ENCODE measurements around the gene SLC9C1. TPM values are rescaled to one million over a fixed set of nuclear protein-coding genes. Genes with fewer than 3 reads are reported as not detected.
"Not testable (repeated sequence)": the region's sequence is repeated elsewhere in the genome, so short reads cannot be mapped to it uniquely, and the experiment has no call there.

SLC9C1 gene
- total RNA-seq, 2 experiments from 2014 or later, result not detected

DNA sequence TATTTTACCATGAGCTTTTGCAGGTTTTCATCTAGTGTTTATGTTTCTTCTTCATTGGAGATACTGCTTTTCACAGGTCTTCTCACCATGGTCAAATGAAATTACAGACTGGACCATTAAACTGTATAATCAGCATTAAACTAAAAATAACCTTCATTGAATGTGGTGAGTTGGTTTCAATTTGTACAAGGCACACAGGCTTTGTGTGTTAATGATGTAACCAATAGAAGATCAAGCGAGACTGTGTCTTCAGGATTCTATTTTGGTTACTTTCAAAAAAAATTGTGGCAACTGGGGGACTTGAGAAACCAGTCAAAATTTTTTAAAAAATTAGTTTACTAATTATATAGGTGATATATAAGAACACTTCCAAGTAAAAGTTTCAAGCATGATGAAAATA is 106.7 kb downstream of the SLC9C1 start:
- ChIA-PET CTCF (no interaction called here), POLR2A (no interaction called here)
- TF ChIP-seq, protein P1, sequence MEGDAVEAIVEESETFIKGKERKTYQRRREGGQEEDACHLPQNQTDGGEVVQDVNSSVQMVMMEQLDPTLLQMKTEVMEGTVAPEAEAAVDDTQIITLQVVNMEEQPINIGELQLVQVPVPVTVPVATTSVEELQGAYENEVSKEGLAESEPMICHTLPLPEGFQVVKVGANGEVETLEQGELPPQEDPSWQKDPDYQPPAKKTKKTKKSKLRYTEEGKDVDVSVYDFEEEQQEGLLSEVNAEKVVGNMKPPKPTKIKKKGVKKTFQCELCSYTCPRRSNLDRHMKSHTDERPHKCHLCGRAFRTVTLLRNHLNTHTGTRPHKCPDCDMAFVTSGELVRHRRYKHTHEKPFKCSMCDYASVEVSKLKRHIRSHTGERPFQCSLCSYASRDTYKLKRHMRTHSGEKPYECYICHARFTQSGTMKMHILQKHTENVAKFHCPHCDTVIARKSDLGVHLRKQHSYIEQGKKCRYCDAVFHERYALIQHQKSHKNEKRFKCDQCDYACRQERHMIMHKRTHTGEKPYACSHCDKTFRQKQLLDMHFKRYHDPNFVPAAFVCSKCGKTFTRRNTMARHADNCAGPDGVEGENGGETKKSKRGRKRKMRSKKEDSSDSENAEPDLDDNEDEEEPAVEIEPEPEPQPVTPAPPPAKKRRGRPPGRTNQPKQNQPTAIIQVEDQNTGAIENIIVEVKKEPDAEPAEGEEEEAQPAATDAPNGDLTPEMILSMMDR (IDR thresholded peaks at IDR 0.05), result no peak
- Histone ChIP-seq H3K27me3 (ENCODE audit: control insufficient read depth in 1 of 2, insufficient read depth in 2 of 2, low read length in 2 of 2) (no peaks in the 10 kb centered on the region), H3K9me3 (ENCODE audit: control insufficient read depth in 1 of 2, insufficient read depth in 1 of 2, low read length in 2 of 2) (peaks cover 0 to 4% of the 10 kb centered on the region in 2 experiments), H3K4me3 (ENCODE audit: low read length) (no peak overlapping the region), H3K27ac (ENCODE audit: low read depth in 1 of 2, low read length in 2 of 2) (no peak overlapping the region), H3K36me3 (ENCODE audit: insufficient read depth, low read length) (no peaks in the 10 kb centered on the region), H3K4me1 (ENCODE audit: insufficient read depth, low read length) (no peaks in the 10 kb centered on the region)
- Mint-ChIP-seq H3K4me3 (no peak overlapping the region), H3K9me3 (peaks cover 3% of the 10 kb centered on the region), H3K36me3 (ENCODE audit: low read depth) (peaks cover 4% of the 10 kb centered on the region), H3K27me3 (no peaks in the 10 kb centered on the region), H3K27ac (no peak overlapping the region), H3K4me1 (ENCODE audit: low read depth) (no peaks in the 10 kb centered on the region)
- no peak for DNase-seq
- intact Hi-C loops (cut with DNase I, micrococcal nuclease), result no loop called here
- ATAC-seq (ENCODE audit: poor library complexity), result no peak

DNA sequence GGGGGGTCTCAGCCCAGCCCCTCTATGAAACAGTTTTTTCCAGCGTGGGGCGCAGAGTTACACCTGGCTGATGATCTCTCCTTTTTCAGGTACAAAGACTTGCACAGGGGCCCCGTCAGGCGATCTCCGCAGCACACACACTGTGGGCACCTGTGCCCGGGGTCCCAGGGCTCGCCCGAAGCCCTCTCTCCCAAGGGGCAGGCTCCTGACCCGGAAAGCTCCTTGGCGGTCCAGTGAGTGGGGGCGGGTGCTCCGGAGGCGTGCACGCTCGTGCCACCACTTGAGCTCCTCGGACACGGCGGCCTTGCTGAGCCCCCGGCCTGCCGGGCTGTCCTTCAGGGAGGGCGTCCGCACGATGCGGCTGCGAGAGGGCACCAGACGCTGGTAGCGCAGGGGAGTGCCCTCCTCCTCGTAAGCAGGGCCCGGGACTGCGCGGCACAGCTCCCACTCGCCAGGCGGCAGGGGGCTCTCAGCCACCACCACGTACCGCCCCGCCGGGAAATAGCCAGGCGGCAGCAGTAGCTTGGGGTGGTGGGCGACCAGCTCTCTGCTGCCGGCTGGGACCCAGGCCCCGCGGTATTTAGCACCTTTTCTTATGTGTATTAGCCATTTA is 108.5 kb downstream of the SLC9C1 start:
- DNase-seq; H3K36me3 Mint-ChIP-seq (ENCODE audit: low read depth); POLR2A ChIA-PET; H3K27ac Mint-ChIP-seq; H3K4me3 Mint-ChIP-seq; H3K4me1 Mint-ChIP-seq (ENCODE audit: low read depth); H3K9me3 Mint-ChIP-seq; H3K36me3 ChIP-seq (ENCODE audit: insufficient read depth, low read length); H3K27ac ChIP-seq (ENCODE audit: low read depth in 1 of 2, low read length in 2 of 2); H3K27me3 ChIP-seq (ENCODE audit: control insufficient read depth in 1 of 2, insufficient read depth in 2 of 2, low read length in 2 of 2); CTCF ChIA-PET; H3K4me1 ChIP-seq (ENCODE audit: insufficient read depth, low read length); intact Hi-C loops (cut with DNase I, micrococcal nuclease); ATAC-seq (ENCODE audit: poor library complexity); H3K4me3 ChIP-seq (ENCODE audit: low read length); H3K9me3 ChIP-seq (ENCODE audit: control insufficient read depth in 1 of 2, insufficient read depth in 1 of 2, low read length in 2 of 2); H3K27me3 Mint-ChIP-seq: not testable (repeated sequence)

DNA sequence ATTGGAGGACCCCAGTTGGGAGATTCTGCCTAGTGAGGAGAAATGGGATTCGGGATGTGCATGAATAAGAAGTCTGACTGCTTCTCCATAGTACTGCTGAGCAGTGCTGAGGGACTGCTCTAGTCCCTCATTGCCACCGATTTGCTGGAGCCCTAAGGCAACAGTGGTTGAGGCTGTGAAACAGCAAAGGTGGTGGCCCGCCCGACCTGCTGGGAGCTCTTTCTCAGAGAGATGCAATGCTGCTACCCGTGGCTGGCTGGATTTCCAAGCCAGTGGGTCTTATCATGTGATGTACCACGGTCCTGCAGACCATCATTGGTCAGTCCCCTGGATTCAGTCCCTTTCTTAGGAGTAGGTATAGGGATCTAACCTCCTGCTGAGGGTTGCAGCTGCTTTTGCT is 118.4 kb downstream of the SLC9C1 start:
- TF ChIP-seq, protein P1 (IDR thresholded peaks at IDR 0.05), result no peak
- Histone ChIP-seq H3K4me3 (ENCODE audit: low read length) (no peak overlapping the region), H3K36me3 (ENCODE audit: insufficient read depth, low read length) (no peaks in the 10 kb centered on the region), H3K27me3 (ENCODE audit: control insufficient read depth in 1 of 2, insufficient read depth in 2 of 2, low read length in 2 of 2) (no peaks in the 10 kb centered on the region), H3K9me3 (ENCODE audit: control insufficient read depth in 1 of 2, insufficient read depth in 1 of 2, low read length in 2 of 2) (no peaks in the 10 kb centered on the region), H3K4me1 (ENCODE audit: insufficient read depth, low read length) (no peaks in the 10 kb centered on the region), H3K27ac (ENCODE audit: low read depth in 1 of 2, low read length in 2 of 2) (no peak overlapping the region)
- Mint-ChIP-seq H3K4me3 (no peak overlapping the region), H3K27ac (no peak overlapping the region), H3K4me1 (ENCODE audit: low read depth) (no peaks in the 10 kb centered on the region), H3K27me3 (no peaks in the 10 kb centered on the region), H3K36me3 (ENCODE audit: low read depth) (no peaks in the 10 kb centered on the region), H3K9me3 (no peaks in the 10 kb centered on the region)
- POLR2A ChIA-PET, result no interaction called here
- ATAC-seq (ENCODE audit: poor library complexity), result no peak
- DNase-seq, result no peak
- intact Hi-C loops (cut with DNase I, micrococcal nuclease), result no loop called here
- CTCF ChIA-PET, result no interaction called here

DNA sequence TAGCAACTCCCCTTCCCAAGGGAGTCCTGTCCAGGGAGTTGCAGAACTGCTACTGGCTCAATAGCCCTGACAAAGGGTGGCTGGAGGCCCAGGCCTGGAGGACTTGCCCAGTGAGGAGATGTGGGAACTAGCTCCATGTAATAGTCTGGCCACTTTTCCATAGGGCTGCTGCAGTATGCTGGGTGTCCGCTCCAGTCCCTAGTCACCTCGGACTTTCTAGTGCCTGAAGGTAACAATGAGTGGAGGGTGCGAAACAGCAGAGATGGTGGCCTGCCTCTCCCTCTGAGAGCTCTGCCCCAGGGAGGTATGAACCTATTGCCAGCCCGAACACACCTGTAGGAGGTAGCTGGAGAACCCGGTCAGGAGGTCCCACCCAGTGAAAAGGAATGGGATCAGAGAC is 119.0 kb downstream of the SLC9C1 start:
- ATAC-seq (ENCODE audit: poor library complexity), result no peak
- intact Hi-C loops (cut with DNase I, micrococcal nuclease), result no loop called here
- ChIA-PET POLR2A (no interaction called here), CTCF (no interaction called here)
- no peak for DNase-seq
- no peaks in the 10 kb centered on the region for H3K36me3 Mint-ChIP-seq (ENCODE audit: low read depth)
- TF ChIP-seq, protein P1 (IDR thresholded peaks at IDR 0.05), result no peak
- H3K4me3 ChIP-seq (ENCODE audit: low read length), result no peak overlapping the region
- H3K9me3 Mint-ChIP-seq, result no peaks in the 10 kb centered on the region
- H3K36me3 ChIP-seq (ENCODE audit: insufficient read depth, low read length), result no peaks in the 10 kb centered on the region
- no peak overlapping the region for H3K4me3 Mint-ChIP-seq
- H3K9me3 ChIP-seq (ENCODE audit: control insufficient read depth in 1 of 2, insufficient read depth in 1 of 2, low read length in 2 of 2), result no peaks in the 10 kb centered on the region
- no peak overlapping the region for H3K27ac Mint-ChIP-seq
- no peaks in the 10 kb centered on the region for H3K4me1 Mint-ChIP-seq (ENCODE audit: low read depth)
- no peak overlapping the region for H3K27ac ChIP-seq (ENCODE audit: low read depth in 1 of 2, low read length in 2 of 2)
- no peaks in the 10 kb centered on the region for H3K4me1 ChIP-seq (ENCODE audit: insufficient read depth, low read length)
- no peaks in the 10 kb centered on the region for H3K27me3 Mint-ChIP-seq
- H3K27me3 ChIP-seq (ENCODE audit: control insufficient read depth in 1 of 2, insufficient read depth in 2 of 2, low read length in 2 of 2), result no peaks in the 10 kb centered on the region
